RCC 7860 (cell line): ENCODE measurements around the gene AQP12B.
"Not testable (repeated sequence)": the region's sequence is repeated elsewhere in the genome, so short reads cannot be mapped to it uniquely, and the experiment has no call there.

Experiments
- DNase-seq: peaks from one replicate; pipeline ENCODE4 v3.0.0-alpha.2; 2015; ENCODE audit warnings: low spot score
- FAIRE-seq: peaks from 2 replicates; lab custom pipeline; 2012; peaks lifted over from hg19 to GRCh38; lab: Jason Lieb, UNC

AQP12B gene

GRCh38 chr2:240701736-240702639 is 19.3 kb upstream of the AQP12B start:
- no peak for FAIRE-seq

GRCh38 chr2:240701091-240701735 is 18.5 kb upstream of the AQP12B start:
- FAIRE-seq (no peak), DNase-seq (no peak)

More at GRCh38 chr2:240701736-240702639, 19.3 kb upstream of the AQP12B start:
- no peak for DNase-seq

GRCh38 chr2:240700616-240701015 is 17.9 kb upstream of the AQP12B start:
- FAIRE-seq, DNase-seq: not testable (repeated sequence)

- FAIRE-seq, DNase-seq: not testable (repeated sequence)
Measured at GRCh38 chr2:240699835-240700234, 17.1 kb upstream of the AQP12B start.

- DNase-seq, FAIRE-seq: not testable (repeated sequence)
Measured at GRCh38 chr2:240698852-240699561, 16.3 kb upstream of the AQP12B start.

GRCh38 chr2:240696469-240696868 is 13.8 kb upstream of the AQP12B start:
- FAIRE-seq, DNase-seq: not testable (repeated sequence)

GRCh38 chr2:240695593-240695992 is 12.9 kb upstream of the AQP12B start:
- not testable (repeated sequence) for DNase-seq, FAIRE-seq

GRCh38 chr2:240694304-240694703 is 11.6 kb upstream of the AQP12B start:
- FAIRE-seq, DNase-seq: not testable (repeated sequence)

GRCh38 chr2:240692583-240693561 is 10.2 kb upstream of the AQP12B start:
- not testable (repeated sequence) for FAIRE-seq, DNase-seq

GRCh38 chr2:240691631-240692420 is 9.1 kb upstream of the AQP12B start, which contains the start of gene AQP12A:
TSS of gene AQP12A (plus strand) at chr2:240691866. CDS start at chr2:240691914, 48 bp downstream.
- not testable (repeated sequence) for DNase-seq, FAIRE-seq

- not testable (repeated sequence) for DNase-seq, FAIRE-seq
Measured at GRCh38 chr2:240691075-240691427, 8.4 kb upstream of the AQP12B start.

- not testable (repeated sequence) for DNase-seq, FAIRE-seq
Measured at GRCh38 chr2:240690421-240691074, 7.9 kb upstream of the AQP12B start.

- DNase-seq (no peak), FAIRE-seq (no peak)
Measured at GRCh38 chr2:240689975-240690374, 7.3 kb upstream of the AQP12B start.

GRCh38 chr2:240688553-240688919 is 5.9 kb upstream of the AQP12B start:
- DNase-seq = no peak
- no peak for FAIRE-seq

- DNase-seq (no peak), FAIRE-seq (no peak)
Measured at GRCh38 chr2:240687741-240688552, 5.3 kb upstream of the AQP12B start.

- FAIRE-seq = no peak
Measured at GRCh38 chr2:240687045-240687740, 4.5 kb upstream of the AQP12B start.

GRCh38 chr2:240686460-240686859 is 3.8 kb upstream of the AQP12B start:
- DNase-seq (no peak), FAIRE-seq (no peak)

More at GRCh38 chr2:240687045-240687740, 4.5 kb upstream of the AQP12B start:
- no peak for DNase-seq
